ENCODE measurements around the gene PCGF1.

The PCGF1 gene

DNA sequence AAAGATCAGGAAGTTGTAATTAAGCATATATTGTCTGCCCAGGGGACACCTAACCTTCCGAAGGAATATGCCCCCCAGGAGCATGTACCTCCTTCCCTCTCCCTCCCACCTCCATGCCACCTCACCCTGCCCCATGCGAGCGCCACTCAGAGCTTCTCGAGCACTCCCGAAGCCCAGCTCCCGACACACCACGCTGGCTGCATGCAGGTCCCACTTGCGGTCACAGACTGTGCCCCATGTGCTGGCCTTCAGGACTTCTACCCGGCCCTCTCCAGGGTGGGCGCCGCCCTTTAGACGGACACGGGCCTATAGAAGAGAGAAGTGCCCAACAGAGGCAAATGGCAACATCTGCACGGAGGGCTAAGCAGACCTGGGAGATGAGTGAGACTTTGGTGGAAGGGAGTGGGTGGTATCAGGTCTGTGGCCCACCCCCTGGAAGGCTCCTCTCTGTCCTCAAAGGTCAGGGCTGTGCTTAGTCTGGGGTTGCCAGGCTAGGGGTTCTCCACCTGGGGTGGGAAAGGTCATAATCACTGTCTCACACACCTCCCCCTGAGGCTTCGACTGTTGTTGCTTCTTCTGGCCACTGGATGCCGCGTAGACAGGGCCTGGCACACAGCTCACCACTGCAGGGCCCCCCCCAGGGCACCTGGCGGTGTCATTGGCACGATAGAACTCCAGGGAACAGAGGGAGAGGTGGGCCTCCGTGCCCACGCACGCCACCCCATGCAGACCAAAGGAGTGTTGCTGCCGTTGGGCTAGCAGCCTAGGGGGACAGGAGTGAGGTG, 28.9 kb upstream of the PCGF1 start:
- no peak for DNase-seq

DNA sequence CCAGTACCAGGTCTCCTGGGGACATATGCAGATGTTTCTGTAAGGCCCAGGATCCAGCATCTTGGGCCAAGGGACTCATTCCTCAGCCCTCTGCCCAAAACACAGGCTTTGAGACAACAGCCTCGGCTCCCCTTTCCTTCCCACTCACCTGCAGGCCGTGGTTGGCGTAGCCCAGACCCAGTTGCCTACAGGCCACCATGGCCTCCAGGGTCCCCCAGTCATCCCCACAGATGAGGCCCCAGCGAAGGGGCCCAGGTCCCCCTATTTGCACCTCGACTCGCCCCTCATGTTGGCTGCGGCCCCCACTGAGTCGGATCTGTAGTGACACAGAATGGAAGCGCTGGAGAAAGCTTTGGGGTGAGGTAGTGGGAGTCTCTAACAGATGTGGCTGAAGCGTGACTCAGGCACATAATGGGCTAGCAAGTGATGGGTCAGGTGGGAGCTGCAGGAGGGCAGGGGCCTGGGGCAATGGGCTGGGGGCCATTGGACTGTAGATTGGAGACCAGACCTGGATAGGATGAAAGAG, 28.0 kb upstream of the PCGF1 start:
- DNase-seq = no peak

DNA sequence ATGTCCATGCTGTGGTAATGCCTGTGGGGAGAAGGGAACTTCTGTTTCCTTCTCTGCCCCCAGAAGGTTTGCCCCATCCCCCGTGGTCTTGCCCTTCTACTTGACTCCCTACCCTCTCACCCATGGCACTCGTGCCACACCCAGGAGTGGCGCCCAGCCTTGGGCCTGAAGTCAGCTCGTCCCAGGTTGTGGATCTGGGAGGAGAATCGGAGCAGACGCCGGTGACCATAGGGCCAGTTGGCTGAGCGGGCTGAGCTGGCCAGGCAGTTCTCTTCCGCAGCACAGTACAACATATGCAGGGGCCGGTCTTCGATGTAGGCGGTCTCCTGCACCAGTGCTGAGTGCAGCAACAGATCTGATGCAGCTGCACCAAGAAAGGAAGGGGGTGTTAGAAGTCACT, 26.9 kb upstream of the PCGF1 start:
- no peak for DNase-seq

DNA sequence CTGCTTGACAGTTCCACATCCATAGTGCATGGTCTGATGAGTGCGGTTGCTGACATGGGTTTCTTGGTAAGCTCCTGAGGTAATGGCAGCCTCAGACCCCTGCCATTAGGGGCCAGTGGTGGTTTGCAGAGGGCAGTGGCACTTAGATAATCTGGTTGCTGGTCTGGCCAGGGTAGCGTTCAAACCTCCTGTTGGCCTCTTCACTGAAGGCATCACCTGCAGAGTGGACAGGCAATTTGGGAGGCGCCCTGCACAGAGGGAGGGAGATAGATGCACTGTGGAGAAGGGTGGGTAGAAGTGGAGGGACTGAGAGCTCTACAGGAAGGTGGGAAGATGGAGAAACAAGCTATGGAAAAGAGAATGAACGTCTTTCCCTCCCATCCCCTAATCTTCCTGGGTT, 26.0 kb upstream of the PCGF1 start:
- no peak for DNase-seq

DNA sequence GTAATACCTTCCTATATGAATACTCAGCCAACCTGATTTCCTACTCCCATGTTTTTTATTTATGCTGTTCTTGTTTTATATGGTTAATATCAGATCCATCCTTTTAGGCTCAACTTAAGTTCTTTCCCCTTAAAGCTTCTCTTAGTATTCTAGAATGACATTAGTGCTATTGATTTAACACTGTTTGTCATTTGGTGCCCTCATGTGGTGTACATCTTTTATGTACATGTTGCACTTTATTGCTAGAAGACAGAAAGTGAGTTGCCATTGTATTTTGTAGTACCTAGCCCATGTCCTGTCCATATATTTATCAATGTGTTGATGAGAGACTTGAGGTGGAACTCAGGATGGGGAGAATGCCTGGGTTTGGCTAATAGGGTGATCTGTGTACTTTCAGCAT, 24.7 kb upstream of the PCGF1 start:
- DNase-seq = peak; percentile 53

DNA sequence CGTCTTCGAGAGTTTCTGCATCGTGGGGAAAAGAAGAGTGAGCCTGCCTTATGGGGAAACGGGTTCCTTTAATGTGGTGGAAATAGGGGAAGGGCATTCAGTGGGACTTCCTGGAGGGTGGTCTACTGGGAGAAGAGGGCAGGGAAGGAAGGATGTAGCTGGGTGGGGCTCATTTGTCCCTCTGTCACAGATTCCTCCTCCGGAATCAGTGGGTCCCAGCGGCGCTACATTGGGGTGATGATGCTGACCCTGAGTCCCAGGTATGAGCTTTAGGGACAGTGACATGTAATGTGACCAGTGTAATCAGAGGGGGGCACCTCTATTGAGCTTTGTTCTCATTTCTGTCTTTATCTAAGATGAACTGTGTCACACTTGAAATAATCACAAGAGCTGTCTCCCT, 24.2 kb upstream of the PCGF1 start:
- DNase-seq = no peak

DNA sequence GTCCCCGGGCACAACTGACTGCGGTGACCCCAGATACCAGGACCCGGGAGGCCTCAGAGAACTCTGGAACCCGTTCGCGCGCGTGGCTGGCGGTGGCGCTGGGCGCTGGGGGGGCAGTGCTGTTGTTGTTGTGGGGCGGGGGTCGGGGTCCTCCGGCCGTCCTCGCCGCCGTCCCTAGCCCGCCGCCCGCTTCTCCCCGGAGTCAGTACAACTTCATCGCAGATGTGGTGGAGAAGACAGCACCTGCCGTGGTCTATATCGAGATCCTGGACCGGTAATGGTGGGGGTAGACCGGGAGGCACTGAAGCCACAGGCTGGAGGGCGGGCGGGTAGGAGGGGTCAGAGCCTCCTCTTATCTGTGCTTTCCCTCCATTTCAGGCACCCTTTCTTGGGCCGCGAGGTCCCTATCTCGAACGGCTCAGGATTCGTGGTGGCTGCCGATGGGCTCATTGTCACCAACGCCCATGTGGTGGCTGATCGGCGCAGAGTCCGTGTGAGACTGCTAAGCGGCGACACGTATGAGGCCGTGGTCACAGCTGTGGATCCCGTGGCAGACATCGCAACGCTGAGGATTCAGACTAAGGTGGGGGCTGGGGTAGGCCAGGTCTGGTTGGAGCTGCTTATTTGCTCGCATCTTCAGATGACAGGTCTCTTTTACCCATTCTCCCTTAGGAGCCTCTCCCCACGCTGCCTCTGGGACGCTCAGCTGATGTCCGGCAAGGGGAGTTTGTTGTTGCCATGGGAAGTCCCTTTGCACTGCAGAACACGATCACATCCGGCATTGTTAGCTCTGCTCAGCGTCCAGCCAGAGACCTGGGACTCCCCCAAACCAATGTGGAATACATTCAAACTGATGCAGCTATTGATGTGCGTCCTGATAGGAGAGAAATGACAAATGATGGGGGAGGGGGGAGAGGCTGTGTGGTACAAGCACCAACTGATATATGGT, 23.0 kb upstream of the PCGF1 start:
- DNase-seq = peak; percentile 51

DNA sequence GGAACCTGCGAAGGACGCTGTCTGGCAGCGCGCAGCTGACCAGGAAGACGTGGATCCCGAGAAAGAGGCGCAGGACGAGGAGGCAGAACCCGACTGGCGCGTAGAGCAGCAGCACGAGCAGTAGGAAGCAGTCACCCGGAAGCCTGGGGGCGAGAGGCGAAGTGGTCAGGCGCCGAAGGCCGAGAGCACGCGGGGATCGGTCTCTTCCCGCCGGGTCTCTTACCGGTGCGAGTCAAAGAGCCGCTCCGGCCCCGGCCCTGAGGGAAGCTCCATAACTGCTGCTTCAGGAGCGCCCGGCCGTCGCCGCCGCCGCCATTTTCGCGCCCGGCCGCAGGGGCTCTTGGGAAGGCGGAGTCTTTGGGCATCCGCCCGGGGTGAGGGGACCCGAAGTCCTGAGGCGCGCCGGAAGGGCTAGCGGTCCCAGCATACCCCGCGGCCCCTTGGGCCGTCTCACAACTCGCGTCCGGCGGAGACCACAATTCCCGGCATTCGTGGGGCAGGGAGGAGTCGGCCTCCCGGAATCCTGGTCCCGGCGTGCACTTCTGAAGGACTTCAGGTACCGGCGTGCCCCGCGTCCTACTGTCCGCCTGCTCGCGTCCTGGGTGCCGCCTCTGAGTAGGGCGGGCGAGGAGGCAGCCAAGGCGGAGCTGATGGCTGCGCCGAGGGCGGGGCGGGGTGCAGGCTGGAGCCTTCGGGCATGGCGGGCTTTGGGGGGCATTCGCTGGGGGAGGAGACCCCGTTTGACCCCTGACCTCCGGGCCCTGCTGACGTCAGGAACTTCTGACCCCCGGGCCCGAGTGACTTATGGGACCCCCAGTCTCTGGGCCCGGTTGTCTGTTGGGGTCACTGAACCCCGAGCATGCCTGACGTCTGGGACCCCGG, 22.1 kb upstream of the PCGF1 start, which contains the start of the genes AUP1 and HTRA2:
Gene AUP1, minus strand, starts transcription at position 350 of the 882 bp plus-strand sequence. Its CDS starts 77 bp downstream, at position 273.
Gene HTRA2, plus strand, starts transcription at position 577 of the 882 bp plus-strand sequence. Its CDS starts 74 bp downstream, at position 651.
- DNase-seq = peak; percentile 93

DNA sequence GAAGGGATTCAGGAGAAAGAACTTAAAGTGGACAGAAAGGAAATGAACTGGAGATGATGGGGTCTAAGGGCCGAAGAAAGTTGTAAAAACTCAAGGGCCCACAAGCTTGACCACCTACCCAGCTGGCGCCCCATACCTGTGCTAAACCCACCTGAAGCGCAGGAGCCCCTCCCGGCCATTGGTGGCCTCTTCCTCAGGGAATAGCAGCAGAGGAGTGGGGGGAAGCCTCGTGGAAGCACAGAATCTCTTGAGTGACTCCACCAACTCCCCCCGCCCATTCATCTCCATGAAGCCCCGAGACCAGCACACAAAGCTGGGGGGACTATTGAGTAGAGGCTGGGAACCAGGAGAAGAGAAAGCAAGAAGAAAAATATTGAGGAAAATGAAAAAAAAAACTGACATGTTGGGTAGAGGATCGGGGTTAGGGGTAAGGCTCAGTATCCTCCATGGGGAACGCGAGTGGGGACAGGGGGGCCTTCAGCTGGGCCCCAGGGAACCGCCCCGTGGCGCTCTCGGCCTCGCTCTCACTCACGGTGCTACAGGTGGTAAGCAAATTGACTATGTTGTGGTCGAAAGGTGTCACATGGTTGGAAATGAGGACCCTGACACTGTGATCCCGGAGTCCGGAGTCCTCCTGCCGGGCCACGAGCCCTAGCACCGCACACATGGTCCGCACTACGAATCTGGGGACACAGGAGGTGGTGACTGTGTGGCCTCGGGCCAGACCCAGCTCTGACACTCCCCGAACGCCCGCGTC, 21.3 kb upstream of the PCGF1 start:
- no peak for DNase-seq

DNA sequence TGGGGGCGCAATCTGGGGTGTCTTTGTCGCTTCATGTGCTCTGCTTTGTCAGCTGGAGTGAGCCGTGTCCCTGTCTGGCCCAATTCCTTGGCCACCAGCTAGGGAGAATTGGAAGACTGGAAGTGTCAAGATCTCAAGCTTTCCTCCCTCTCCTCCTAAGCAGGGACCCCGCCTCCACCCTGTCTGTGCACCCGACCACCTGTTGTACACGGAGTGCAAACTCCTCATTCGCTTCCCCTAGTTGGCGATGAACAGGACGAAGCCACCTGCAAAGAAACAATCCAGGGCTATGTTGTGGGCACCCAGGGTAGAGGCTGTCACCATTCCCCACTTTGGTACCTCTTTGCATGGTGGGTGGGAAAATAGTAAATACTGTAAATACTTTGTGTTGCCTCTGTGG, 20.2 kb upstream of the PCGF1 start:
- no peak for DNase-seq

DNA sequence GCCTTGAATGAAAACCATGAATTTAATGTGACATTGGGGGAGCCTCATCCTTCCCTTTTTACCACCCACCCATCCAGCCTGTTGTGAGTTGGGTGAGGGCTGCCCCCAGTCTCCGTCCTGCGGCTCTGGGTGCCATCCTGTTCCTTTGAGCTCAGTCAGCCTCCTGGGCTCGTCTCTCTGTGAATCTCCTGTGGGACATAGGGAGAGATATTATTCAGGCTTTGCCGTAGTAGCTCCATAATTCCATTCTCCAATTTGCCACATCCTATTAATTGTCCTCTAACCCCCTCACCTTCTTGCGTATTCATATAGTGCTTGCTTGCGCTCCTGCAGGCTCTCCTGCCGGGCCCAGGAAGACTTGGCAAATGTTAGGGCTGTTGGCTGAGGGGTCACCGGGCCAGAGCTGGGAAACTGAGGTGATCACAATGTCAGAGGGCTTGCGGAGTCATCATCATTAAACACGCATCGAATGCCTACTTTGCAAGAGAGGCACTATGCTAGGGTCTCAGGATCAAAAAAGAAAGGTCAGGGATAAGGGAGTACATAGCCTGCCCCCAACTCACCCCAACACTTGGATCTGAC, 19.2 kb upstream of the PCGF1 start:
- DNase-seq = no peak

DNA sequence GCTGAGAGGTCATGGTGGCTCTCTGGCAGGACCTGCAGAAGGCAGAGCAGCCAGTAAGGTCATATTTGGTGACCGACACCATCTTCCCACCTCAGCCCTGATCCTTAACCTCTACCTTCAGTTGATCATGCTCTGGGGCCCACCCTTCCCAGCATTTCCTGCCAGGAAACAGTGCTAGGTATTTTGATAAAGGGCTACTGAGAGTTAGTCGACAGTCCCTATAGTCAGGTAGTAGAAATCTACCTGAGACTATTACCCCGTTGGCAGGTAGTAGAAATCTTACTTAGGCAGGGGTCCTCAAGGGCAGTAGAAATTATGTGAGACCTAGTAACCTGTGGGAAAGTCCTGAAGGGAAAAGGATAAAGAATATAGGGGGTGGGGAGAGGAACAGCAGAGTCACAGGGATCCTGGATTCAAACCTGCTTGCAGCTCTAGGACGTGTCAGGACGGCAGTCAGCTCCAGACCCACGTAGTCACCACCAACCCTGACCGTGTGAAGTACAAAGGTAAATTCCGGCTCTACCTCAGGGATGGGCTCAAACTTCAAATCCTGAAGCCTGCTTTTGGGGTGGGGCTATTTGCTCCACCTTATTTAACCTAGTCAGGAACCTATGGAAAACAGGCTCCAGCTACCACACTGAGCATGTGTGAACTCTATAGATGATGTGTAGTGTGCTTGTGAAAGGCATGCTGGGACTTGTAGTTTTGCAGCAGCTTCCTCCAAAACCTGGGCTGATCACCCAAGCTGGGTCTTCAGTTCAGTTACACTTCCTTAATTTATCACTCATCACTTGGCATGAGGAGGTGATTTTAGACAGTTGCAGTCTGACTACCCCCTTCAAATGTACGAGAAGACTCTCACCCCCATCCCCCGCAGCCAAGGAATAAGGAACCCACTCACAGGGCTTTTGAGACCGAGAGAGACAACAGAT, 18.5 kb upstream of the PCGF1 start, which contains the start of gene DQX1:
Gene DQX1, minus strand, starts transcription at position 515 of the 932 bp plus-strand sequence. Its CDS starts 502 bp downstream, at position 13.
- no peak for DNase-seq

DNA sequence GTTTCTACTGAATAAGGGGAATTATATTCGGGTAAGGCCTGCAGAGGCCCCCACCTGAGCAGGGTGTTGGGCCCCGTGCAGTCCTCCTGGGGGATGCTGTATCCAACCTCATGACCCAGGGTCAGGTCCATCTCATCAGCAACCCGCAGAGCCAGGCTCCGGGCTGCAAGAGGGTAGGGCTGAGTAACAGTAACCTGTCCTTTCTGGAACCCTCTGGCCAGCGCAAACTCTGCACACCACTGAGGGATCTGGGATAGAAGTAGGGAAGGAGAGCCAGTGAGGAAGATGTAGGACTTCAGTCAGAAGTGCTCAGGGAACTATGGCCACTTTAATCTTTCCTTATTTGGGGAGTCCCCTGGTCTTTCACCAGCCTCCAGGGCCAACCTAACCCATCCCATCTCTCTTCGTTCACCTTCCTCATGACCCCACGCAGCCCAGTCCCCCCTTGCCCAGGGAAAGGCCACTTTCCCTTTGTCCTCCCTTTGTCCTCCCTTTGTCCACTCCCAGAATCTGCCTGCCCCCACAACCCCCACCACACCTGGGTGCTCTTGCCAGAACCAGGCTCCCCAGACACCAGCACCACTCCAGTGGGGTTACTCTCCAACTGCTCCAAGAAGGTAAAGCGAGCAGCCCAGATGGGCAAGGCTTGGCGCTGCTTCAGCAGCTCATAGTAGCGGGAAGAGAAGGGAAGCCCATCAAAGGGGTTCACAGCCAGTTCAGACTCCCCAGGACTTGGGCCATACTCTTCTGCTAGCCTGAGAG, 17.6 kb upstream of the PCGF1 start:
- no peak for DNase-seq

DNA sequence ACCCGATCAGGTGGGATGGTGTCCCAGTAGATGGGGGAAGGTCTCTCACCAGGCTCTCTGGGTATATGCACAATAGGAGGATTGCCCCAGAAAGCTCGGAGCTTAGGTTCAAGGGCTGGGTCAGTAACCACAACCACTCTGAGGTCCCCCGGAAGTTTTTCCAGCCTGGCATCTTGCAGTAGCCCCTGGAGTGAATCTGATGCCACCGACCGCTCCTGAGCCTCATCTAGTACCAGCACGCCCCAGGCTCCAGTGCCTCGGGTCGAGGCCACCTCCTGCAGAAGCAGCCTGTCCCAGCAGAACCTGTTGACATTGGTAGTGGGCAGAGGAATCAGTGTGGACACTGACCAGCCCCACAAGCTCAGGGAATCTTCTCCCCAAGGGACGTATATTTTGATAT, 16.5 kb upstream of the PCGF1 start:
- no peak for DNase-seq

DNA sequence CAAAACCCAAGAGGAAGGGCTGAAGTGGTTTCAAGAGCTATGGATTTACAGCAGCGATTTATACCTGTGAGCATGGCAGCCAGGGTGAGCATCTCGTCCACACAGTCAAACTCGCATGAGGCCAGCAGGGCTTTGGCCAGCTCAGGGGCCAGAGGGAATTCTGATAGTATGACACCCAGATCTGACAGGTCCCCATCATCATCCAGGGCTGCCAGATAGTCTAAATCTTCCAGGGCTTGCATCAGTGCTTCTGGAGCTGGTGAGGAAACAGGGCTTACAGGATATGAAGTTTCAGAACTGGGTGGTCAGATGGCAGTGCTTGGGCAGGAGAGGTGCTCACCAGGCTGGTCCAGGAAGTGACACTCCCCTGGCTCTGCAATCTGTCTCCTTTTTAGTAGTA, 15.0 kb upstream of the PCGF1 start:
- no peak for DNase-seq

DNA sequence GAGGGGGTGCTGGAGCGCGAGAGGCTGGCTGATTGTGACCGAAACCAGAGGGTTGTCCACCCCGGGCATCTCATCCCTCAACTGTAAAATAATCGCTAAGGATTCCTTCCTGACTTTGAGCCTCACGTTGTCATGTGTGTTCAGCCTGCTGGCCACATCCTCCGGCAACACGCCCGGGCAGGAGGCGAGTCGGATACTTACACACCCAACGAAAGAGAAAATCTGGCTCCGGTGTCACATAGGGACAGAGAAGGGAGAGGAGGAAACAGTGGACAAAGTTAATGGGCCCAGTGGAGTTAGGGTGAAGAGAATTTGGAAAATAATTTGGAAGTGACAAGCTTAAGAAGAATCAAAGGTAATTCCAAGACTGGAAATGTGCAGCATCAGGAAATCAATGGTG, 9.2 kb upstream of the PCGF1 start:
- no peak for DNase-seq

DNA sequence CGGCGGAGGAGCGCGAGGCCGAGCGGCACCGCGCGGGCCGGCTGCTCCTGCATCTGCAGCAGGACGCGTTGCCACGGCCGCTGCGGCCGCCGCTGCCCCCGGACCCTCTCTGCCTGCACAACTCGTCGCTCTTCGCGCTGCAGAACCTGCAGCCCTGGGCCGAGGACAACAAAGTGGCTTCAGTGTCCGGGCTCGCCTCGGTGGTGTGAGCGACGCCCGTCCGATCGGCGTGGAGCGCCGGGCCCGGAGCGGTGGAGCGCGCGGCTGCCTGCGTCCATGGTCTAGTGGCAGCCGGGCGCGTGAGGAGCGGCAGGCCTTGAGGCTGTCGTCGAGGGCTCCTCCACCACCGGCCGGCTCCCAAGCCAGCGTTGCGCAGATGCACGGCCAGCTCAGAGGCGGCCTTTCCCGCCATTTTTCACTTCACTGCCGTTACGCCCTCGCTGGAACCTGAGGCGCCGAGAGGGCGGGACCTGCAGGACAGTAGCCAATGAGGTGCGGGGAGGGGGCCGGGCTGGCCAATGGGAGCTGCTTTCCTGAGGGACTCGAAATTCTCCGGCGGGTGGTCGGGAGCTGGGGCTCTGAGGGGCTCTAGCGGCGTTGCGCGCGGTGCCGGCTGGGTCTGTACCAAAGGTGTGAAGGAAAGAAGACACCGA, 8.6 kb upstream of the PCGF1 start:
- peak; percentile 70 for DNase-seq

DNA sequence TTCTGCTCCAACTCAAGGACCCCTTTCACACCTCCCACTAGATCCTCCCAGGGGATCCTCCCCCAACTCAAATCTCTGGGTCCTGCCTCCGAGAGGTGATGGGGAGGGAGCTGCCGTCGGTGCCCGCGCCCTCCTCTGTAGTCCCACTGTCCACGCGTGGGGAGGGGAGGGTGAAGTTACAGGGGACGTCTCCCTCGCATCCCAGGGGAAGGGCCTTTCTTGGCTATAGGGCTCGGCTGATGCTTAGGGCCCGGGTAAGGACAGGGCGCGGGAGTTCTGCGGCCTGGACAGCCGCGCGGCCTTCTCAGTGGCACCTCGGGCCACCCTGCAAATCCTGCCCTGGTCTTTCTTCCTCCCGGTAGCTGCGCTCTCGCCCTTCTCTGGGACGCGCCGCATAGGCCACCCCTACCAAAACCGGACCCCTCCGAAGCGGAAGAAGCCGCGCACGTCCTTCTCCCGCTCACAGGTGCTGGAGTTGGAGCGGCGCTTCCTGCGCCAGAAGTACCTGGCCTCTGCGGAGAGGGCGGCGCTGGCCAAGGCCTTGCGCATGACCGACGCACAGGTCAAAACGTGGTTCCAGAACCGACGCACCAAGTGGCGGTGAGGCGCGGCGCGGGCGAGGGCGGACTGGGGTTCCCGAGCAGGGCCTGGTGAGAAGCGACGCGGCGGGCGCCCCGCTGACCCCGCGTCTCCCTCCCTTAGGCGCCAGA, 7.9 kb upstream of the PCGF1 start:
- no peak for DNase-seq

Measured in CD4-positive, alpha-beta T cell treated with Interleukin-4 for 4 hours (primary cell).